Astrocyte (in vitro differentiated cells and primary cell): ENCODE results near the gene TAF4.

Experiments used
- CTCF ChIP-seq: IDR thresholded peaks from 2 replicates; pipeline ENCODE4 v1.5.1; 2011; ENCODE audit warnings: low read depth, mild to moderate bottlenecking, inconsistent platforms, low read length, moderate library complexity; ENCODE audit not compliant: insufficient read depth
- EZH2 ChIP-seq: IDR thresholded peaks from 2 replicates; pipeline ENCODE4 v1.6.1; 2012; ENCODE audit warnings: mild to moderate bottlenecking, low read length, inconsistent platforms; ENCODE audit not compliant: insufficient read depth

DNA sequence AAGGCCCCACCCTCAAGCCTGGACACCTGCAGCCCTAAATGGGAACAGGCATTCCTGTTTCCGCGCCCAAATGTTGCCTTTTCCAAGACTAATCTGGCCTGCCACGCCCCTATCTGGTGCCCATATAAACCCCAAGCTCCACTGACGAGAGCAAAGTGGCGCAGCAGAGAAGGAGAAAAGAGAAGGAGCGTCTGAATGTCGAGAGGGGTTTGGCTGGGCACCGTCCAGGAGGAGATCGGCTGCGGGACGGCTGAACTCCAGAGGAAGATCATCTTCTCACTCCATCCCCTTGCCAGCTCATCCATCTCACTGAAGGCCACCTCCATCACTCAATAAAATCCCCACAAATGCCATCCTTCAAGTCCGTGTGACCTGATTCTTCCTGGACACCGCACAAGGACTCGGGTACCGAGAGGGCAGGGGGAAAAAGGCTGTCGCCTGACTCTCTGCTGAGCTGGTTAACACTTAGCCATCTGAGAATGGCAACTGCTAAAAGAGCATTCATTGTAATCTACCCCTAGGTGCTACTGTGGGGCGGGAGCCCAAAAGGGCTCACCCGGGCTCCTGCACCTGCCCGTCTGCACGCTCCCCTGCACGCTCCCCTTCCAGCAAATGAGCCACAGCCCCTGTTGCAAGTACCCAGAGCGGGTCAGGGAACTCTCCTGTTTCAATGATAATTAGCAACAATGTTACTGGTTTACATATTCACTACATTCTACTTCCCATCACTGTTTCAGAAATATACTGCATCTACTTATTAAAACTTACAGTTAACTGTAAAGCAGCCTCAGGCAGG, 23.5 kb downstream of the TAF4 start:
- TF ChIP-seq EZH2 (no peak), CTCF (no peak)
